ENCODE data around the gene RAPGEF3. TPM values are rescaled to one million over a fixed set of nuclear protein-coding genes. Genes with fewer than 3 reads are reported as not detected.
A peak's percentile ranks its signal among the peaks of the same experiment; 100 is the strongest.

The RAPGEF3 gene
- total and polyA plus RNA-seq, 3 experiments from 2014 or later: 0.15 to 1.1 (median 0.95) TPM

GRCh38 chr12:47783024-47783755, 24.5 kb upstream of the RAPGEF3 start:
- H3K4me1 ChIP-seq (ENCODE audit: insufficient read depth, low read length): peaks cover 6% of the 10 kb centered on the region
- no peaks in the 10 kb centered on the region for H3K27me3 Mint-ChIP-seq
- H3K9me3 ChIP-seq (ENCODE audit: low read length): no peaks in the 10 kb centered on the region
- peaks cover 6 to 11% (median 6%) of the 10 kb centered on the region in 3 donors for H3K4me1 Mint-ChIP-seq
- H3K36me3 ChIP-seq (ENCODE audit: insufficient read depth, low read length): peaks cover 31% of the 10 kb centered on the region
- DNase-seq: no peak
- no peaks in the 10 kb centered on the region for H3K9me3 Mint-ChIP-seq
- POLR2A ChIA-PET: interaction anchor here (1.1 kb wide), 1 partner anchor 11 kb away, joined by 3 read pairs; no protein-coding TSS in a partner anchor
- H3K4me3 Mint-ChIP-seq: no peak overlapping the region
- H3K36me3 Mint-ChIP-seq: peaks cover 0 to 59% (median 8%) of the 10 kb centered on the region in 3 donors
- no peak overlapping the region for H3K4me3 ChIP-seq (ENCODE audit: low read length)
- CTCF ChIA-PET: interaction anchor here (1.0 to 19.1 kb wide), 5 partner anchors 11 to 54 kb away, joined by 3 to 414 read pairs (median 5); no protein-coding TSS in a partner anchor
- no peaks in the 10 kb centered on the region for H3K27me3 ChIP-seq (ENCODE audit: insufficient read depth, low read length, poor library complexity, severe bottlenecking)
- H3K27ac Mint-ChIP-seq: peak overlapping the region in 2 of 8 donors; percentile 24 to 81
- no peak overlapping the region for H3K27ac ChIP-seq (ENCODE audit: low read depth, low read length)

- Mint-ChIP-seq H3K36me3 (peaks cover 0 to 50% (median 1%) of the 10 kb centered on the region in 3 donors), H3K4me3 (no peak overlapping the region), H3K27me3 (no peaks in the 10 kb centered on the region), H3K4me1 (peaks cover 6 to 11% (median 6%) of the 10 kb centered on the region in 3 donors), H3K27ac (peak overlapping the region in 4 of 8 donors; percentile 72 to 85 (median 79)), H3K9me3 (no peaks in the 10 kb centered on the region)
- CTCF ChIA-PET: interaction anchor here (1.0 to 19.1 kb wide), 7 partner anchors 16 to 68 kb away, joined by 3 to 414 read pairs (median 18); no protein-coding TSS in a partner anchor
- H3K36me3 ChIP-seq (ENCODE audit: insufficient read depth, low read length): peaks cover 23% of the 10 kb centered on the region
- POLR2A ChIA-PET: interaction anchor here (0.9 to 1.1 kb wide), 2 partner anchors 10 to 26 kb away, joined by 3 read pairs; no protein-coding TSS in a partner anchor
- no peaks in the 10 kb centered on the region for H3K9me3 ChIP-seq (ENCODE audit: low read length)
- H3K4me3 ChIP-seq (ENCODE audit: low read length): no peak overlapping the region
- H3K27ac ChIP-seq (ENCODE audit: low read depth, low read length): no peak overlapping the region
- H3K4me1 ChIP-seq (ENCODE audit: insufficient read depth, low read length): peaks cover 6% of the 10 kb centered on the region
- no peaks in the 10 kb centered on the region for H3K27me3 ChIP-seq (ENCODE audit: insufficient read depth, low read length, poor library complexity, severe bottlenecking)
- no peak for DNase-seq
Measured at GRCh38 chr12:47782372-47782770, 23.7 kb upstream of the RAPGEF3 start.

GRCh38 chr12:47781479-47782371, 23.0 kb upstream of the RAPGEF3 start:
- Mint-ChIP-seq H3K36me3 (peaks cover 0 to 44% (median 0%) of the 10 kb centered on the region in 3 donors), H3K27ac (peak overlapping the region in 5 of 8 donors; percentile 65 to 82 (median 72)), H3K27me3 (no peaks in the 10 kb centered on the region), H3K9me3 (no peaks in the 10 kb centered on the region), H3K4me3 (peak overlapping the region in 1 of 7 donors; percentile 10), H3K4me1 (peaks cover 6 to 11% (median 6%) of the 10 kb centered on the region in 3 donors)
- POLR2A ChIA-PET: interaction anchor here (0.9 to 1.1 kb wide), 3 partner anchors 9 to 123 kb away, joined by 3 read pairs; partner anchors contain the start of gene VDR
- DNase-seq: no peak
- H3K4me1 ChIP-seq (ENCODE audit: insufficient read depth, low read length): peaks cover 6% of the 10 kb centered on the region
- H3K36me3 ChIP-seq (ENCODE audit: insufficient read depth, low read length): peaks cover 17% of the 10 kb centered on the region
- CTCF ChIA-PET: interaction anchor here (0.9 to 19.1 kb wide), 9 partner anchors 11 to 67 kb away, joined by 3 to 414 read pairs (median 5); no protein-coding TSS in a partner anchor
- H3K27ac ChIP-seq (ENCODE audit: low read depth, low read length): no peak overlapping the region
- no peak overlapping the region for H3K4me3 ChIP-seq (ENCODE audit: low read length)
- no peaks in the 10 kb centered on the region for H3K27me3 ChIP-seq (ENCODE audit: insufficient read depth, low read length, poor library complexity, severe bottlenecking)
- no peaks in the 10 kb centered on the region for H3K9me3 ChIP-seq (ENCODE audit: low read length)

DNA sequence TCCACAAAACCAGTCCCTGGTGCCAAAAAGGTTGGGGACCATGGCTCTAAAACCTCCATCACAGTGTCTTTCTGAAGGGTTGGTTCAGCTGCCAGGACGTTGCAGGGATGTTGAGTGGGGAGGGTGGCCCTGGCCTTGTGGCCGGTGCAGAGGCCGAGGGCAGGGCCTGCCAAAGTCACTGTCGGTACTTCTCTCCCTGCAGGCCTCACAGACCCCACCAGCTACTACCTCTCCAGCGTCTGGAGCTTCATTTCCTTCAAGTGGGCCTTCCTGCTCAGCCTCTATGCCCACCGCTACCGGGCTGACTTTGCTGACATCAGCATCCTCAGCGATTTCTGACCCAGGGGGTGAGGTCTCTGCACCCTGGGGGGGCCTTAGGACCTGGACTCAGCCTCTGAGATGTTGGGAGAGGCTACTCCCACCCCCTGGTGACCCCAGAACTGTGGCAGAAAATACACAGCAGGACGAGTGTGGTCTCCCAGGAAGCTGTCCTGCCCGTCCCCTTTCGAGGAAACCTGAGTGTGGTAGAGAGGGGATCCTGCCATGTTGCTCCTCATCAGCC, 21.3 kb upstream of the RAPGEF3 start:
- no peak for DNase-seq
- no peaks in the 10 kb centered on the region for H3K36me3 ChIP-seq (ENCODE audit: insufficient read depth, low read length)
- H3K27me3 ChIP-seq (ENCODE audit: insufficient read depth, low read length, poor library complexity, severe bottlenecking): no peaks in the 10 kb centered on the region
- ChIA-PET CTCF (interaction anchor here (1.0 to 19.1 kb wide), 12 partner anchors 9 to 130 kb away, joined by 3 to 414 read pairs (median 14); partner anchors contain the start of gene RAPGEF3), POLR2A (interaction anchor here (0.7 kb wide), 1 partner anchor 57 kb away, joined by 8 read pairs; no protein-coding TSS in a partner anchor)
- no peak overlapping the region for H3K4me3 ChIP-seq (ENCODE audit: low read length)
- peaks cover 6% of the 10 kb centered on the region for H3K4me1 ChIP-seq (ENCODE audit: insufficient read depth, low read length)
- no peak overlapping the region for H3K27ac ChIP-seq (ENCODE audit: low read depth, low read length)
- H3K27me3 Mint-ChIP-seq: no peaks in the 10 kb centered on the region
- no peak overlapping the region for H3K4me3 Mint-ChIP-seq
- no peaks in the 10 kb centered on the region for H3K9me3 Mint-ChIP-seq
- no peaks in the 10 kb centered on the region for H3K9me3 ChIP-seq (ENCODE audit: low read length)
- H3K27ac Mint-ChIP-seq: no peak overlapping the region
- H3K4me1 Mint-ChIP-seq: peaks cover 6 to 11% (median 6%) of the 10 kb centered on the region in 3 donors
- H3K36me3 Mint-ChIP-seq: peaks cover 0 to 27% (median 0%) of the 10 kb centered on the region in 3 donors

DNA sequence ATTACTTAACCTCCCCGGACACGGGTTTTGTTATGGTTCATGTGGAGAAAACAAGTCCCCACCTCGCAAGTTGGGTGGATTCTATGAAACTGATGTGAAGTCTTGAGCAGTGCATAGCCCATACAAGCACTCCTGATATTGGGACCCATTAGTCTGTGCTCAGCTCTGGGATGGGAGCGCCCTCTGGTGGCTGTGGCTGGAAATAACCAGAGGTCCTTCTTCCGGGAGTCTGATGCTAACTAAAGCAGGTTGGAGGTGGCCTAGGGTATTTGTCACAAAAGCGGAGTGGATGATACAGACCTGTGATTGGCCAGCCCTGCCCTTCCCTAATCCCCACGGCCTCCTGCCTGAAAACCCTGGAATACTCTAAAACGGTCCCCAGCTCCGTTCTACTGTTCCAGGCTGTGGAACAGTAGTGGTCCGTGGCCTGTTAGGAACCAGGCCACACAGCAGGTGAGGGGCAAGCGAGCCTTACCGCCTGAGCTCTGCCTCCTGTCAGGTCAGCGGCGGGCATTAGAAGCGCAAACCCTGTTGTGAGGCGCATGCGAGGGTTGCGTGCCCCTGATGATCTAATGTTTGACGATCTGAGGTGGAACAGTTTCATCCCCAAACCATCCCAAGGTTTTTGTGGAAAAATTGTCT, 20.7 kb upstream of the RAPGEF3 start:
- Mint-ChIP-seq H3K27me3 (no peaks in the 10 kb centered on the region), H3K27ac (peak overlapping the region in 5 of 8 donors; percentile 8 to 66 (median 39)), H3K4me3 (peak overlapping the region in 1 of 7 donors; percentile 75), H3K36me3 (peaks cover 0 to 21% (median 0%) of the 10 kb centered on the region in 3 donors), H3K4me1 (peaks cover 7 to 15% (median 9%) of the 10 kb centered on the region in 3 donors), H3K9me3 (no peaks in the 10 kb centered on the region)
- POLR2A ChIA-PET: interaction anchor here (0.5 to 0.7 kb wide), 2 partner anchors 56 to 75 kb away, joined by 5 to 8 read pairs; no protein-coding TSS in a partner anchor
- Histone ChIP-seq H3K9me3 (ENCODE audit: low read length) (no peaks in the 10 kb centered on the region), H3K4me1 (ENCODE audit: insufficient read depth, low read length) (peaks cover 8% of the 10 kb centered on the region), H3K36me3 (ENCODE audit: insufficient read depth, low read length) (no peaks in the 10 kb centered on the region), H3K27ac (ENCODE audit: low read depth, low read length) (no peak overlapping the region), H3K27me3 (ENCODE audit: insufficient read depth, low read length, poor library complexity, severe bottlenecking) (no peaks in the 10 kb centered on the region), H3K4me3 (ENCODE audit: low read length) (no peak overlapping the region)
- DNase-seq: peak; percentile 77 to 92 (median 85)
- CTCF ChIA-PET: interaction anchor here (0.8 to 19.1 kb wide), 15 partner anchors 9 to 130 kb away, joined by 3 to 414 read pairs (median 7); partner anchors contain the start of gene RAPGEF3

DNA sequence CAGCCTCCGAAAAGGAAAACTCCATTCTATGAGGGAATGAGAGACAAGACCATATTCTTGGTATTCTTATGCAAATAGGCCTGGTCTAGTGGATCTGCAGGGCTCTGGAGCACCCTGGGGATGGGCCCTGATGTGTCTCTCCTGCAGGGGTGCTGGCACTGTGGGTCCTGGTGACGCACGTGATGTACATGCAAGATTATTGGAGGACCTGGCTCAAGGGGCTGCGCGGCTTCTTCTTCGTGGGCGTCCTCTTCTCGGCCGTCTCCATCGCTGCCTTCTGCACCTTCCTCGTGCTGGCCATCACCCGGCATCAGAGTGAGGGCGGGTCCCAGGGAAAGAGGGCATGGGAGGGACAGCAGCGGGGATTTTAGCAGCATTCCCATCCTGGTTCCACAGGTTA, 20.2 kb upstream of the RAPGEF3 start:
- Histone ChIP-seq H3K27me3 (ENCODE audit: insufficient read depth, low read length, poor library complexity, severe bottlenecking) (no peaks in the 10 kb centered on the region), H3K9me3 (ENCODE audit: low read length) (no peaks in the 10 kb centered on the region), H3K4me3 (ENCODE audit: low read length) (no peak overlapping the region), H3K4me1 (ENCODE audit: insufficient read depth, low read length) (peaks cover 13% of the 10 kb centered on the region), H3K27ac (ENCODE audit: low read depth, low read length) (no peak overlapping the region), H3K36me3 (ENCODE audit: insufficient read depth, low read length) (no peaks in the 10 kb centered on the region)
- peaks cover 0 to 16% (median 0%) of the 10 kb centered on the region in 3 donors for H3K36me3 Mint-ChIP-seq
- ChIA-PET POLR2A (interaction anchor here (0.5 kb wide), 1 partner anchor 75 kb away, joined by 5 read pairs; no protein-coding TSS in a partner anchor), CTCF (interaction anchor here (0.8 to 19.1 kb wide), 16 partner anchors 9 to 129 kb away, joined by 3 to 414 read pairs (median 6); partner anchors contain the start of gene RAPGEF3)
- H3K9me3 Mint-ChIP-seq: no peaks in the 10 kb centered on the region
- no peaks in the 10 kb centered on the region for H3K27me3 Mint-ChIP-seq
- peaks cover 13 to 20% (median 14%) of the 10 kb centered on the region in 3 donors for H3K4me1 Mint-ChIP-seq
- H3K27ac Mint-ChIP-seq: peak overlapping the region in 1 of 8 donors; percentile 8
- peak overlapping the region in 1 of 7 donors; percentile 75 for H3K4me3 Mint-ChIP-seq
- no peak for DNase-seq

Measured in CD8-positive, alpha-beta memory T cell (primary cell).